ENCODE measurements around the gene RAPGEF4. TPM values are rescaled to one million over a fixed set of nuclear protein-coding genes. Genes with fewer than 3 reads are reported as not detected.

RAPGEF4 gene
- total and polyA plus RNA-seq, 9 of the 15 experiments (the other 6 are each of a cell fraction or from before 2014, with no cell fraction given): 0.04 to 0.33 (median 0.13) TPM; not detected in 6

DNA sequence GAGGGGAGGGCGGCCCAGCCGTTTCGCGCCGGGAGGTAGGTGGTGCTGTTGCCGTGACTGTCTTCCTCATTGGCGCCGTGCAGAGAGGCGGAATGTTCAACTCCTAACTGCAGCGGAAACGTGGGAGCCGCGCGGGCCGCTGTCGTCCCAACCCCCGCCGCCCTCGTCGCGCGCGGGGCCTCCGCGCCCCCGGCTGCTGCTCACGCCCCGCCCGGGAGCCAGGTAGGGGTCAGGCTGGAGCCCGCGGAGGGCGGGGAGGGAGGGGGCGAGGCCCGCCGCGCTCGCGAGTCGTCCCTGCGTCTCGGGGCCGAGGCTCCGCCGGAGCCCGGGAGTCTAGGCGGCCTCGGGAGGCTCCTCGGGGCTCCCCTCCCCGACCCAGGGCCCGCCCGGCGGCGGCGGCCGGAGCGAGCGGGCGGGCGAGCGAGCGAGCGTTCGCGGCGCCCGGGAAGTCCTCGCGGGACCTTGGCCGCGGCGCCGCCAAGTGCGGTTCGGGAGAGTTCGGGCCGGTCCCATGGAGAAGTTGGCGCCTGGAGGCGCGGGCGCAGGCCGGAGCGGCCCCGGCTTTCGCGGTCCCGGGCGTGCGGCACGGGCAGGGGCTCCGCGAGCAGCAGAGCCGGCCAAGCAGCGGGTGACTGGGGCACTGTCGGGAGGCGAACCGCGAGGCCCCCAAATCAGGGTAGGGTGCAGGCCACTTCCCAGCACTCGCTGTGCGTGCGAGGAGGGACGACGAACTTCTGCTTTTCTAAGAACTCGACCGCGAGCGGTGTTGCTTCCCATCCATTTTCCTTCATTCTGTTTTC lies 340.3 kb downstream of the RAPGEF4 start, which contains the start of gene MAP3K20 (continued):
- TF ChIP-seq, protein P1, sequence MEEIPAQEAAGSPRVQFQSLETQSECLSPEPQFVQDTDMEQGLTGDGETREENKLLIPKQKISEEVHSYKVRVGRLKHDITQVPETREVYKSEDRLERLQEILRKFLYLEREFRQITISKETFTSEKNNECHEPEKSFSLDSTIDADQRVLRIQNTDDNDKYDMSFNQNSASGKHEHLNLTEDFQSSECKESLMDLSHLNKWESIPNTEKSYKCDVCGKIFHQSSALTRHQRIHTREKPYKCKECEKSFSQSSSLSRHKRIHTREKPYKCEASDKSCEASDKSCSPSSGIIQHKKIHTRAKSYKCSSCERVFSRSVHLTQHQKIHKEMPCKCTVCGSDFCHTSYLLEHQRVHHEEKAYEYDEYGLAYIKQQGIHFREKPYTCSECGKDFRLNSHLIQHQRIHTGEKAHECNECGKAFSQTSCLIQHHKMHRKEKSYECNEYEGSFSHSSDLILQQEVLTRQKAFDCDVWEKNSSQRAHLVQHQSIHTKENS (CRISPR knock-in tag; IDR thresholded peaks at IDR 0.05): no peak
- TF ChIP-seq, protein P2, sequence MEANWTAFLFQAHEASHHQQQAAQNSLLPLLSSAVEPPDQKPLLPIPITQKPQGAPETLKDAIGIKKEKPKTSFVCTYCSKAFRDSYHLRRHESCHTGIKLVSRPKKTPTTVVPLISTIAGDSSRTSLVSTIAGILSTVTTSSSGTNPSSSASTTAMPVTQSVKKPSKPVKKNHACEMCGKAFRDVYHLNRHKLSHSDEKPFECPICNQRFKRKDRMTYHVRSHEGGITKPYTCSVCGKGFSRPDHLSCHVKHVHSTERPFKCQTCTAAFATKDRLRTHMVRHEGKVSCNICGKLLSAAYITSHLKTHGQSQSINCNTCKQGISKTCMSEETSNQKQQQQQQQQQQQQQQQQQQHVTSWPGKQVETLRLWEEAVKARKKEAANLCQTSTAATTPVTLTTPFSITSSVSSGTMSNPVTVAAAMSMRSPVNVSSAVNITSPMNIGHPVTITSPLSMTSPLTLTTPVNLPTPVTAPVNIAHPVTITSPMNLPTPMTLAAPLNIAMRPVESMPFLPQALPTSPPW (CRISPR knock-in tag; IDR thresholded peaks at IDR 0.05): peak; percentile 90
- peak; percentile 44; the same call in 1 of the 2 replicates for TF ChIP-seq SPI1 (IDR thresholded peaks at IDR 0.05; ENCODE audit: borderline replicate concordance, low read depth, low read length)
- TF ChIP-seq, protein P3, sequence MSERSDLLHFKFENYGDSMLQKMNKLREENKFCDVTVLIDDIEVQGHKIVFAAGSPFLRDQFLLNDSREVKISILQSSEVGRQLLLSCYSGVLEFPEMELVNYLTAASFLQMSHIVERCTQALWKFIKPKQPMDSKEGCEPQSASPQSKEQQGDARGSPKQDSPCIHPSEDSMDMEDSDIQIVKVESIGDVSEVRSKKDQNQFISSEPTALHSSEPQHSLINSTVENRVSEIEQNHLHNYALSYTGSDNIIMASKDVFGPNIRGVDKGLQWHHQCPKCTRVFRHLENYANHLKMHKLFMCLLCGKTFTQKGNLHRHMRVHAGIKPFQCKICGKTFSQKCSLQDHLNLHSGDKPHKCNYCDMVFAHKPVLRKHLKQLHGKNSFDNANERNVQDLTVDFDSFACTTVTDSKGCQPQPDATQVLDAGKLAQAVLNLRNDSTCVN (CRISPR knock-in tag; IDR thresholded peaks at IDR 0.05): no peak
- TF ChIP-seq ZKSCAN8 (CRISPR knock-in tag; IDR thresholded peaks at IDR 0.05): no peak; the same call in 1 of the 2 replicates
- no peak for TF ChIP-seq CEBPB (tag; IDR thresholded peaks at IDR 0.05)
- 0 out of 2 replicates have a peak, but pooled peaks have one; percentile 36 for TF ChIP-seq CBX1 (IDR thresholded peaks at IDR 0.05; ENCODE audit: low read depth)
- TF ChIP-seq, protein P4, sequence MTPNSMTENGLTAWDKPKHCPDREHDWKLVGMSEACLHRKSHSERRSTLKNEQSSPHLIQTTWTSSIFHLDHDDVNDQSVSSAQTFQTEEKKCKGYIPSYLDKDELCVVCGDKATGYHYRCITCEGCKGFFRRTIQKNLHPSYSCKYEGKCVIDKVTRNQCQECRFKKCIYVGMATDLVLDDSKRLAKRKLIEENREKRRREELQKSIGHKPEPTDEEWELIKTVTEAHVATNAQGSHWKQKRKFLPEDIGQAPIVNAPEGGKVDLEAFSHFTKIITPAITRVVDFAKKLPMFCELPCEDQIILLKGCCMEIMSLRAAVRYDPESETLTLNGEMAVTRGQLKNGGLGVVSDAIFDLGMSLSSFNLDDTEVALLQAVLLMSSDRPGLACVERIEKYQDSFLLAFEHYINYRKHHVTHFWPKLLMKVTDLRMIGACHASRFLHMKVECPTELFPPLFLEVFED (CRISPR knock-in tag; conservative IDR thresholded peaks at IDR 0.05): no peak
- no peak for TF ChIP-seq ATF1 (CRISPR knock-in tag; IDR thresholded peaks at IDR 0.05)
- TF ChIP-seq ATF1 (tag; IDR thresholded peaks at IDR 0.05): peak; percentile 53; the same call in 1 of the 2 replicates
- TF ChIP-seq, protein P5, sequence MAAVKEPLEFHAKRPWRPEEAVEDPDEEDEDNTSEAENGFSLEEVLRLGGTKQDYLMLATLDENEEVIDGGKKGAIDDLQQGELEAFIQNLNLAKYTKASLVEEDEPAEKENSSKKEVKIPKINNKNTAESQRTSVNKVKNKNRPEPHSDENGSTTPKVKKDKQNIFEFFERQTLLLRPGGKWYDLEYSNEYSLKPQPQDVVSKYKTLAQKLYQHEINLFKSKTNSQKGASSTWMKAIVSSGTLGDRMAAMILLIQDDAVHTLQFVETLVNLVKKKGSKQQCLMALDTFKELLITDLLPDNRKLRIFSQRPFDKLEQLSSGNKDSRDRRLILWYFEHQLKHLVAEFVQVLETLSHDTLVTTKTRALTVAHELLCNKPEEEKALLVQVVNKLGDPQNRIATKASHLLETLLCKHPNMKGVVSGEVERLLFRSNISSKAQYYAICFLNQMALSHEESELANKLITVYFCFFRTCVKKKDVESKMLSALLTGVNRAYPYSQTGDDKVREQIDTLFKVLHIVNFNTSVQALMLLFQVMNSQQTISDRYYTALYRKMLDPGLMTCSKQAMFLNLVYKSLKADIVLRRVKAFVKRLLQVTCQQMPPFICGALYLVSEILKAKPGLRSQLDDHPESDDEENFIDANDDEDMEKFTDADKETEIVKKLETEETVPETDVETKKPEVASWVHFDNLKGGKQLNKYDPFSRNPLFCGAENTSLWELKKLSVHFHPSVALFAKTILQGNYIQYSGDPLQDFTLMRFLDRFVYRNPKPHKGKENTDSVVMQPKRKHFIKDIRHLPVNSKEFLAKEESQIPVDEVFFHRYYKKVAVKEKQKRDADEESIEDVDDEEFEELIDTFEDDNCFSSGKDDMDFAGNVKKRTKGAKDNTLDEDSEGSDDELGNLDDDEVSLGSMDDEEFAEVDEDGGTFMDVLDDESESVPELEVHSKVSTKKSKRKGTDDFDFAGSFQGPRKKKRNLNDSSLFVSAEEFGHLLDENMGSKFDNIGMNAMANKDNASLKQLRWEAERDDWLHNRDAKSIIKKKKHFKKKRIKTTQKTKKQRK (IDR thresholded peaks at IDR 0.05; ENCODE audit: borderline replicate concordance, low read depth, low read length): no peak

All from K562 (cell line).